Neural crest cell (in vitro differentiated cells): ENCODE data around the gene MYO5A. TPM values are rescaled to one million over a fixed set of nuclear protein-coding genes. Genes with fewer than 3 reads are reported as not detected.
A peak's percentile ranks its signal among the peaks of the same experiment; 100 is the strongest.

Experiments used
- DNase-seq: peaks from one replicate; pipeline ENCODE4 v3.0.0; 2021; ENCODE audit warnings: low read depth, mixed read lengths, low spot score
- H3K27ac Mint-ChIP-seq: one replicate; pipeline ENCODE4 v1.8.0; 2021; ENCODE audit warnings: mild to moderate bottlenecking, mixed read lengths; ENCODE audit not compliant: unreplicated experiment
- H3K27me3 Mint-ChIP-seq: 2 replicates; pipeline ENCODE4 v1.8.0; 2021; ENCODE audit warnings: low read depth, mild to moderate bottlenecking, mixed read lengths
- H3K36me3 Mint-ChIP-seq: 2 replicates; pipeline ENCODE4 v1.8.0; 2021; ENCODE audit warnings: low read depth, mild to moderate bottlenecking, mixed read lengths
- H3K4me1 Mint-ChIP-seq: 2 replicates; pipeline ENCODE4 v1.8.0; 2021; ENCODE audit warnings: mixed read lengths
- H3K4me3 Mint-ChIP-seq: one replicate; pipeline ENCODE4 v1.8.0; 2021; ENCODE audit warnings: mild to moderate bottlenecking, mixed read lengths
- H3K9me3 Mint-ChIP-seq: 2 replicates; pipeline ENCODE4 v1.8.0; 2021; ENCODE audit warnings: mixed read lengths
- total RNA-seq: library from RNA; stranded (reverse); gene quantifications from 2 replicates; pipeline ENCODE4 v1.2.1, GENCODE V29; 2021
- TF ChIP-seq, protein P1 (sequence below): fragments of 200-600 bp; sonication (generic); conservative IDR thresholded peaks from 2 replicates; pipeline ENCODE4 v1.5.0; 2021; ENCODE audit warnings: antibody characterized with exemption, mild to moderate bottlenecking

The MYO5A gene
- total RNA-seq, 1 donor from 2014 or later = 29.1 TPM

DNA sequence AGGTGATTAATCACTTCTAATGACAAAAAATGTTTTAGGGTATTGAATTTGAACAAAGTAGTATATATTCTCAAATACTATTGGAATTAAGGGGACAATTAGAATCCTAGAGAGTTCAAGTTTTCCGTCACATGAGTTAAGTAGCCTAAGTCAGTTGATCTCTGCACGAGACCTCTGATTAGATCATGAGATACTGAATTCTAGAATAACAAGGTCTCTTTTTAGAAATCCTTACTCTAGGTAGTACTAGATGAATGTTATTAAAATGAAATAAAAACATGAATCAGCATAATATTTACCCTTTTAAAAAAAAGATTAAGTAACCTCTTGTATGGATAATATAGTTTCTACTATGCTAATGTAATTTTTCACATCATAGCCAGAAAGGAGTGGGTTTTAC is 43.4 kb downstream of the MYO5A start:
- H3K36me3 Mint-ChIP-seq = no peaks in the 10 kb centered on the region
- no peaks in the 10 kb centered on the region for H3K27me3 Mint-ChIP-seq
- TF ChIP-seq, protein P1, sequence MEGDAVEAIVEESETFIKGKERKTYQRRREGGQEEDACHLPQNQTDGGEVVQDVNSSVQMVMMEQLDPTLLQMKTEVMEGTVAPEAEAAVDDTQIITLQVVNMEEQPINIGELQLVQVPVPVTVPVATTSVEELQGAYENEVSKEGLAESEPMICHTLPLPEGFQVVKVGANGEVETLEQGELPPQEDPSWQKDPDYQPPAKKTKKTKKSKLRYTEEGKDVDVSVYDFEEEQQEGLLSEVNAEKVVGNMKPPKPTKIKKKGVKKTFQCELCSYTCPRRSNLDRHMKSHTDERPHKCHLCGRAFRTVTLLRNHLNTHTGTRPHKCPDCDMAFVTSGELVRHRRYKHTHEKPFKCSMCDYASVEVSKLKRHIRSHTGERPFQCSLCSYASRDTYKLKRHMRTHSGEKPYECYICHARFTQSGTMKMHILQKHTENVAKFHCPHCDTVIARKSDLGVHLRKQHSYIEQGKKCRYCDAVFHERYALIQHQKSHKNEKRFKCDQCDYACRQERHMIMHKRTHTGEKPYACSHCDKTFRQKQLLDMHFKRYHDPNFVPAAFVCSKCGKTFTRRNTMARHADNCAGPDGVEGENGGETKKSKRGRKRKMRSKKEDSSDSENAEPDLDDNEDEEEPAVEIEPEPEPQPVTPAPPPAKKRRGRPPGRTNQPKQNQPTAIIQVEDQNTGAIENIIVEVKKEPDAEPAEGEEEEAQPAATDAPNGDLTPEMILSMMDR = no peak
- H3K4me3 Mint-ChIP-seq = no peak overlapping the region
- H3K27ac Mint-ChIP-seq = no peak overlapping the region
- DNase-seq = no peak
- no peaks in the 10 kb centered on the region for H3K9me3 Mint-ChIP-seq
- H3K4me1 Mint-ChIP-seq = peaks cover 25% of the 10 kb centered on the region

DNA sequence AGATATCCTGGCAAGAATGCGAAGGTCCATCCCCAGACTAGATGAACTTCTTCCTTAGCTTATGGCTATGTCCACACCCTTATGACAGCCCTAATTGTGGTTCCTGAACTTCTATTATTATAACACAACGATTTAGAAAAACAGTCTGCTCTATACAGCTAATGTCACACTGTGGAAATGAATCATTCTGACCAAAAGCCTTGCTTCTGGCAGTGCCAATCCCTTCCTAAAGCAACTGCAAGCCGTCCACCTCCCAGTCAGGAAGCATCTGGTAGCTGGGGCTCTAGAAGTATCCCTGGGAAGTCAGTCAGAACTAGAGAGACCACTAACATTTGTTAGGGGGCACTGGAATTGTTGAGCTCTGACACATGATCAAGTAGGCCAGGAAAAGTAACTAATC is 45.0 kb downstream of the MYO5A start:
- TF ChIP-seq, protein P1 = no peak
- Mint-ChIP-seq H3K9me3 (peaks cover 3% of the 10 kb centered on the region), H3K36me3 (peaks cover 3% of the 10 kb centered on the region), H3K27ac (no peak overlapping the region), H3K4me1 (peaks cover 23% of the 10 kb centered on the region), H3K27me3 (no peaks in the 10 kb centered on the region), H3K4me3 (no peak overlapping the region)
- DNase-seq = no peak

DNA sequence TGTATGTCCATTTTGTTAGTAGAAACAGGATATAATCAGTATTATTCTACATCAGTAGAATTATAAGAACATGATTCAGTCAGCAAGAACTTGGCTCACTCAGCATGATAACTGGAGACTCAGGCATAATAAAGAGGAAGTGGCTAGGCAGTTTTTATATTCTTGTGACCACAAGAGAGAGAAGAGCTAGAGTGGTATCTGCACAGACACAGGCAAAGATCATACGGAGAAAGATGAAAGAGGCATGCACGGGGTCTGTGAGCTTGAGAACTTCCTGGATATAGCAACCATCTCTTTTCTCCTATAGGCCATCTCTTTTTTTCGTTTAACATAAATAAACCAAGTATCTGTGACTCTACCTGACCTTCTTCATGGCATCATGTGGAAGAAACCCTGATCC is 46.8 kb downstream of the MYO5A start:
- H3K4me1 Mint-ChIP-seq = peaks cover 16% of the 10 kb centered on the region

DNA sequence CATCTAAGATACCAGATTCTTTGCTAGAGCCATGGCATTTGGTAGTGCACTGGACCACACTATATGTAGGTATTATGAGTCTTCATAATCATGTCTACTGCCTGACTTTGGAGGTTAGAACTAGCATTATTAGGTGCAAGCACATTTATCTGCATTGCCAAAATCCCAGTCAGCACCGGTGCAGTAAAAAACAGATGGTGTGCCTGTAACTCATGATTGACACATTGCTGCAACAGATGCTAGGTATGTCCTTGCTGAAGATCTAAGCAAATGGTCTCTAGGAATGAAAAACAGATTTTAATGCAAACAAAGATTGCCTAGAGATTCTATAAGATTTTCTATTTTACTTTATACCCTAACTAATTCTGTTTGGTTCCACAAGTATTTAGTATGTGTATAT is 47.7 kb downstream of the MYO5A start:
- no peak overlapping the region for H3K27ac Mint-ChIP-seq

More for the DNA sequence above, 46.8 kb downstream of the MYO5A start:
- no peak overlapping the region for H3K4me3 Mint-ChIP-seq
- peak overlapping the region; percentile 35 for H3K27ac Mint-ChIP-seq
- H3K9me3 Mint-ChIP-seq = peaks cover 10% of the 10 kb centered on the region
- H3K36me3 Mint-ChIP-seq = peaks cover 12% of the 10 kb centered on the region
- no peak for DNase-seq
- TF ChIP-seq, protein P1 = no peak
- no peaks in the 10 kb centered on the region for H3K27me3 Mint-ChIP-seq

DNA sequence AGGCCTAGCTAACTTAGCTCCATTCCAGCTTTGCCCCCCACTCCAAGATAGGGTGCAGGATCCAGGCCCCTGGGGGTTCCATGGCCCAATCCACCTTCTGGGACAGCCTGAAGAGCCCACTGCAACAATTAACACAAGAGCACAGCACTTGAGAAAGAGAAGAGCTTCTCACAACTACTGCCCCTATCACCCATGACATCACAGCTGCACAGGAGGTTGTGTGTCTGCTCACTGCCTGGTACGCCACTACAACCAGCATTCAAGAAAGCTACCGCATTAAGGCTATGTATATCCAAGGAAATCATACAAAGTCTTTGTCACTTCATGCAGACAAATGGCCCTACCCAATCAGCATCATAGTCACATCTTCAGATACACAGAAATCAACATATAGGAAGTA is 62.0 kb downstream of the MYO5A start:
- Mint-ChIP-seq H3K4me3 (no peak overlapping the region), H3K4me1 (no peaks in the 10 kb centered on the region), H3K27me3 (no peaks in the 10 kb centered on the region), H3K36me3 (peaks cover 5% of the 10 kb centered on the region), H3K27ac (no peak overlapping the region), H3K9me3 (peaks cover 3% of the 10 kb centered on the region)
- DNase-seq = no peak
- TF ChIP-seq, protein P1 = no peak

More for the DNA sequence above, 47.7 kb downstream of the MYO5A start:
- Mint-ChIP-seq H3K9me3 (peaks cover 11% of the 10 kb centered on the region), H3K27me3 (no peaks in the 10 kb centered on the region), H3K4me1 (peaks cover 7% of the 10 kb centered on the region), H3K36me3 (peaks cover 15% of the 10 kb centered on the region), H3K4me3 (no peak overlapping the region)
- TF ChIP-seq, protein P1 = no peak
- DNase-seq = no peak
